ENCODE results near the gene HJURP.

HJURP gene

DNA sequence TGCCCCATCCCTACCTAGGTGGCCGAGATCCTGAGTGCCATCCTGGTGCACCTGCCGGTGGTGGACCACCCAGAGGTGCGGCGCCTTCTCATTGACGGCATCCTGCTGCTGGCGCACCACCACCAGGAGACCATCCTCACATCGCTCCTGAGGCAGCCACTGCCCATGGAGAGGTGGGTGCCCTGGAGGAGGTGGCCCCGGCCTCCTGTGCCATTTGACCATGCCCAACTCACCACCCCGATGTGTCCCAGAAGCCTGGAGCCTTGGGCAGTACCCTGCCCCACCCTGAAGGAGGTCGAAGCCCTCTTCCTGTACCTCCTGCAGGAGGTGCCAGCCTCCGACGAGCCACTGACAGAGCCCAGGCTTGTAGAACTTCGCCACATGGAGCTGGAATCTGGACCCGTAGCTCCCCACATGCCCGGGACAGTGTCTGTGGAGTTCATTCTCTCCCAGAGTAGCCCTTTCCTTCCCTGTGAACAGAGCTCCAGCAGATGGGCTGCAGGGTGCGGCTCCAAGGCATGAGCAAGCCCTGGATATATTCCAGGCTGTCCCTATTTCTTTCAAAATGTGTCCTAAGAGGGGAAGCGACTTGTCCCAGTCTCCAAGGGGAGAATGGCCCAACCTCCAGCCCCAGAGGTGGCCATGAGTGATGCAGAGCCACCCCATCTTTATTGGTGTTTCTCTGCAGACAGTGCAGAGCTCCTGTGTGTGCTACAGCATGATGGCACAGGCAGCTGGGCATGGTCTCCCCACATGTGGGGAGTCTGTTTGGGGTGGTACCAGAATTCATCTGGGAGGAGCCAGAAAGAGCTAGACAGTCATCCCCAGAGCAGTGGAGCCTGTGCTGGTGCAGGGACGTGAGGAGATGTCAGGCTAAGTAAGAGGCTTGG, 34.2 kb downstream of the HJURP start:
- no peaks in the 10 kb centered on the region for H3K36me3 ChIP-seq
- H3K9me3 ChIP-seq: no peaks in the 10 kb centered on the region
- no peak overlapping the region for H3K4me3 ChIP-seq (ENCODE audit: low read depth, low read length)
- TF ChIP-seq, protein P1, sequence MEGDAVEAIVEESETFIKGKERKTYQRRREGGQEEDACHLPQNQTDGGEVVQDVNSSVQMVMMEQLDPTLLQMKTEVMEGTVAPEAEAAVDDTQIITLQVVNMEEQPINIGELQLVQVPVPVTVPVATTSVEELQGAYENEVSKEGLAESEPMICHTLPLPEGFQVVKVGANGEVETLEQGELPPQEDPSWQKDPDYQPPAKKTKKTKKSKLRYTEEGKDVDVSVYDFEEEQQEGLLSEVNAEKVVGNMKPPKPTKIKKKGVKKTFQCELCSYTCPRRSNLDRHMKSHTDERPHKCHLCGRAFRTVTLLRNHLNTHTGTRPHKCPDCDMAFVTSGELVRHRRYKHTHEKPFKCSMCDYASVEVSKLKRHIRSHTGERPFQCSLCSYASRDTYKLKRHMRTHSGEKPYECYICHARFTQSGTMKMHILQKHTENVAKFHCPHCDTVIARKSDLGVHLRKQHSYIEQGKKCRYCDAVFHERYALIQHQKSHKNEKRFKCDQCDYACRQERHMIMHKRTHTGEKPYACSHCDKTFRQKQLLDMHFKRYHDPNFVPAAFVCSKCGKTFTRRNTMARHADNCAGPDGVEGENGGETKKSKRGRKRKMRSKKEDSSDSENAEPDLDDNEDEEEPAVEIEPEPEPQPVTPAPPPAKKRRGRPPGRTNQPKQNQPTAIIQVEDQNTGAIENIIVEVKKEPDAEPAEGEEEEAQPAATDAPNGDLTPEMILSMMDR (IDR thresholded peaks at IDR 0.05; ENCODE audit: low read depth, low read length): no peak
- DNase-seq: no peak
- peaks cover 13% of the 10 kb centered on the region for H3K4me1 ChIP-seq
- no peaks in the 10 kb centered on the region for H3K27me3 ChIP-seq

DNA sequence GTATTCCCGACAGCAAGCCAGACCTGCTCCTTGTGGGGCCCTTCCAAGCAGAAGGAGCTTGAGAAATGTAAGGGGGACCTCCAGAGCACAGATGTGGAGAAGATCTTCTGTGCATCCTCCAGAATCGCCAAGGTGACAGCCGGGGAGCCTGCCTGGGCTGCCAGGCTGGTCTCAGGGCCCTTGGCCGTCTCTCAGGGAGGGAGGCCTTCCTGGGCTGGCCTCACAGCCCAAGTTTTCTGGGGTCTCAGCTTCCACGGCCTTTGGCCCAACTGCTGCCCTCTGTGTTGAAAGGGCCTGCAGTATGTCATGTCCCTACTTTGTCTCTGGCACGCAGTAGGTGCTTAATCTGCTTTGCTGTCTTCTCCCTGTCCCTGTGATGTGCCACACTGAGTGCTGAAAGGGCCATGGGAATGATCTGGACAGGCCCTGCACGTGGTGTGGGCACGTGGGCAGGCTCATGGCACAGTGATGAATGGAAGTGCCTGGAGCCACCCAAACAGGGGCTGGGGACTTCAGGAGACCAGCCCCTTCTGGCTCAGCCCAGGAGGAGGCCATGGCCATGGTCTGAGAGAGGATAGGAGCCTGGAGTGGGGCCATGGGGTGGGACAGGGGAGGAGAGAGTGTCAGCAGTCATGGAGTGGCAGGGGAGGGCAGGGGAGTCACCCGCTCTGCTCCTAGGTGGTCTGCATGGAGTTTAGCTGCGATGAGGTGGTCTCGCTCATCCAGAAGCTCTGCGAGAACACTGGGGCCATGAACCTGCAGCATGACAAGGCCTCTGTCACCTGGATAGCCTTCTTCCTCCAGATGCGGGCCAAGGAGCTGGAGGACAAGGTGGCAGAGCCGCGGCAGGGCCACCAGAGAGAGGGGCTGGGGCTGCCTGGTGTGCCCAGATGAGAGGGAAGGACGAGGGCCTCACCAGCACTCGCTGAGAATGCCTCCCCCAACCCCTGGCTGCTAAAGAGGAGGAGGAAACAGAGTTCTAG, 35.4 kb downstream of the HJURP start:
- Histone ChIP-seq H3K4me1 (peaks cover 13% of the 10 kb centered on the region), H3K36me3 (no peaks in the 10 kb centered on the region)

DNA sequence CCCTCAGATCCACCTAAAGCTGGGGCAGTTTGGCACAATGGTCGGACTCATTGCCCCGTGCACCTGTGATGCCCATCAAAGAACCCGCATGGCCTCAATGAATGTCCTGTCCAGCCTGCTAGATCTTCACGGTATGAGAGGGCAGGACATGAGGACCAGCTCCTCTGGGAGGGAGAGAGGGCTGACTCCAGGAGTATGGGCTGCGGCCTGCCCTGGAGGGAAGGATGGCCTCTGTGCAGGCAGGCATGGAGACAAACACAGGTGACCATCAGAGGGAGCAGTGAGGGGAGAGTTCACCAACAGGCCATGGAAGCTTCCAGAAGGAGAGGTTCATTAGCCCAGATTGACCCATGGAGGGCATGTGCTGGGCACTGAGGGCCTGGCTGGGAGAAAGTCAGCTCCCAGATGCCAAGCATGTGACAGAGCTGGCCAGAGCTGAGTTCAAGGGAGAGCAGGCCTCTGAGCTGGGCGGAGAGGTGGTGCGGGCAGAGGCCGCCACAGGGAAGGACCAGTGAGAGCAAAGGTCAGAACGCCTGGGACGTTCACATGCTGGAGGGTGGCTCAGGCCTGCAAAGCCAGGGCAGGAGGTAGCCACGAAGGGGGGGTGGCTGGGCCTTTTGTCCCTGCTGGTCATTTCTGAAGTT, 36.2 kb downstream of the HJURP start:
- H3K9me3 ChIP-seq: no peaks in the 10 kb centered on the region
- H3K27me3 ChIP-seq: no peaks in the 10 kb centered on the region
- no peak overlapping the region for H3K4me3 ChIP-seq (ENCODE audit: low read depth, low read length)
- no peak for DNase-seq
- H3K4me1 ChIP-seq: peaks cover 13% of the 10 kb centered on the region
- TF ChIP-seq, protein P1 (IDR thresholded peaks at IDR 0.05; ENCODE audit: low read depth, low read length): no peak
- no peaks in the 10 kb centered on the region for H3K36me3 ChIP-seq

More for the DNA sequence above, 35.4 kb downstream of the HJURP start:
- DNase-seq: no peak
- Histone ChIP-seq H3K27me3 (no peaks in the 10 kb centered on the region), H3K9me3 (no peaks in the 10 kb centered on the region), H3K4me3 (ENCODE audit: low read depth, low read length) (no peak overlapping the region)
- TF ChIP-seq, protein P1 (IDR thresholded peaks at IDR 0.05; ENCODE audit: low read depth, low read length): no peak

DNA sequence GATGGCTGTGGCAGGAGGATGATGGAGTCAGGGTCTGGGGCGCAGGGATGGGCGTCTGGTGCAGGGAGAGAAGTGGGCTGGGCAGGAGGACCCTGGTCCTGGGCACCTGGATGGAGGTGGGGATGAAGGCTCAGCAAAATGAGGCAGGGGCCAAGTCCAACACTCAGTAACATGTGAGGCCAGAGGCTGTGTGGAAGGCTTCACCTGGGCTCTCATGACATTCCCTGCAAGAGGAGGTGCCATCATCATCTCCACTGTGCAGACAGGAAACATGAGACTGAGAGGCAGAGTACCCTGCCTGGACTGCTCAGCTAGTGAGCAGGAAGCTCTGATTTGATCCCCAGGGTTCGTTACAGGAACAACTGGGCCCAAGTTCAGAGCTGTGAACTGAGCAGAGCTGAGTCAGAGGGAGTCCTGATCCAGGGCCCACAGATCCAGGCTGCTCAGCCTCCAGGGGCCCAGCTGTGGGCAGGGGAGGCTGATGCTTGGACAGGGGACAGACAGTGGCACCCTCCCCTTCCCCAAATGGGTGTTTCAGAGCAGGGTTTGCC, 36.9 kb downstream of the HJURP start:
- no peaks in the 10 kb centered on the region for H3K36me3 ChIP-seq
- no peaks in the 10 kb centered on the region for H3K9me3 ChIP-seq
- H3K27me3 ChIP-seq: no peaks in the 10 kb centered on the region
- TF ChIP-seq, protein P1 (IDR thresholded peaks at IDR 0.05; ENCODE audit: low read depth, low read length): no peak
- H3K4me3 ChIP-seq (ENCODE audit: low read depth, low read length): no peak overlapping the region
- H3K4me1 ChIP-seq: peaks cover 13% of the 10 kb centered on the region
- peak; percentile 6 for DNase-seq

DNA sequence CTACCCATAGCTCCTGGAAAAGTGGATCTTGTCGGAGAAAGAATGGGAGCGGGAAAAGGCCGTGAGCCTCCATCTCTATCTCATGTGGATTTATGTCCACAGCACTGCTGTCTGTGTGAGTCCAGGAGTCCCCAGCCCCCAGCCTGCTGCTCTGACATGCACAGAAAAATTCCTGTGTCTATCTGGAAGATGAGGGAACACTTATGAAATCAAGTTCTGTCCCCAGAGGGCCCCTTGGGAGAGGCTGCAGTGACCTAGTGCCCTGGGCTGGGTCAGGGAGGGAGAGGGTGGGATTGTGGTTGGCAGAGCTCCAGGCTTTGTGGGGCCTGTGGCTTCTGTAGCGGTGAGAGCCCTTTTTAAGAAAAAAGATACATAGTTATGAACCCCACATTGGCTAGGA, 37.6 kb downstream of the HJURP start:
- H3K27me3 ChIP-seq: no peaks in the 10 kb centered on the region
- DNase-seq: peak; percentile 52
- H3K36me3 ChIP-seq: no peaks in the 10 kb centered on the region
- no peaks in the 10 kb centered on the region for H3K9me3 ChIP-seq
- TF ChIP-seq, protein P1 (IDR thresholded peaks at IDR 0.05; ENCODE audit: low read depth, low read length): no peak
- H3K4me1 ChIP-seq: peaks cover 13% of the 10 kb centered on the region
- no peak overlapping the region for H3K4me3 ChIP-seq (ENCODE audit: low read depth, low read length)
